ENCODE data around the gene TENT4B. TPM values are rescaled to one million over a fixed set of nuclear protein-coding genes. Genes with fewer than 3 reads are reported as not detected.
A peak's percentile ranks its signal among the peaks of the same experiment; 100 is the strongest.

Gene TENT4B
- total and polyA plus RNA-seq, 8 donors: 1.9 to 7.2 (median 5.3) TPM

- Histone ChIP-seq H3K36me3 (no peaks in the 10 kb centered on the region), H3K4me1 (no peaks in the 10 kb centered on the region), H3K9me3 (no peaks in the 10 kb centered on the region), H3K4me3 (no peak overlapping the region), H3K27ac (peak overlapping the region; percentile 45 to 65 (median 51)), H3K27me3 (no peaks in the 10 kb centered on the region)
- intact Hi-C loops (cut with DNase I): no loop called here
- DNase-seq (peak in 3 of 6 donors; percentile 22 to 58 (median 30)), FAIRE-seq (no peak), ATAC-seq (peak; percentile 68 to 85 (median 76))
- 67 to 71% methylated on average over 9 of the region's 9 CpGs for WGBS, 2 donors
- no peak for TF ChIP-seq CTCF (IDR thresholded peaks at IDR 0.05)
Observed at GRCh38 chr16:50146479-50147435, 6.3 kb upstream of the TENT4B start.

- intact Hi-C loops (cut with DNase I): no loop called here
Observed at GRCh38 chr16:50151322-50151721, 1.8 kb upstream of the TENT4B start.

GRCh38 chr16:50151756-50152155 lies 1.4 kb upstream of the TENT4B start:
- FAIRE-seq (no peak), ATAC-seq (no peak), DNase-seq (no peak)
- Histone ChIP-seq H3K36me3 (no peaks in the 10 kb centered on the region), H3K27ac (peak overlapping the region in 1 of 4 donors; percentile 98), H3K9me3 (no peaks in the 10 kb centered on the region), H3K27me3 (no peaks in the 10 kb centered on the region), H3K4me3 (peak overlapping the region in 2 of 4 donors; percentile 78 to 82), H3K4me1 (peaks cover 4 to 7% (median 6%) of the 10 kb centered on the region in 3 donors)
- intact Hi-C loops (cut with DNase I): no loop called here
- TF ChIP-seq CTCF (IDR thresholded peaks at IDR 0.05): no peak
- 87 to 91% methylated on average over 11 of the region's 11 CpGs for WGBS, 2 donors

More at GRCh38 chr16:50151322-50151721, 1.8 kb upstream of the TENT4B start:
- no peaks in the 10 kb centered on the region for H3K9me3 ChIP-seq
- no peaks in the 10 kb centered on the region for H3K36me3 ChIP-seq
- TF ChIP-seq CTCF (IDR thresholded peaks at IDR 0.05): no peak
- FAIRE-seq: no peak
- no peak overlapping the region for H3K4me3 ChIP-seq
- peaks cover 4 to 7% (median 6%) of the 10 kb centered on the region in 3 donors for H3K4me1 ChIP-seq
- no peak for ATAC-seq
- no peaks in the 10 kb centered on the region for H3K27me3 ChIP-seq
- 90 to 94% methylated on average over 5 of the region's 5 CpGs for WGBS, 2 donors
- no peak for DNase-seq
- no peak overlapping the region for H3K27ac ChIP-seq

- Histone ChIP-seq H3K36me3 (no peaks in the 10 kb centered on the region), H3K9me3 (no peaks in the 10 kb centered on the region), H3K4me1 (peaks cover 4 to 7% (median 6%) of the 10 kb centered on the region in 3 donors), H3K27me3 (no peaks in the 10 kb centered on the region), H3K4me3 (peak overlapping the region; percentile 78 to 92 (median 81)), H3K27ac (peak overlapping the region; percentile 98 to 99 (median 98))
- no peak for TF ChIP-seq CTCF (IDR thresholded peaks at IDR 0.05)
- WGBS, 2 donors: 0% methylated on average over 24 of the region's 24 CpGs
- peak in 3 of 6 donors; percentile 42 to 72 (median 66) for DNase-seq
- intact Hi-C loops (cut with DNase I): no loop called here
- ATAC-seq: peak; percentile 24 to 47 (median 36)
- no peak for FAIRE-seq
Observed at GRCh38 chr16:50152351-50152806, 727 bp upstream of the TENT4B start.
